ENCODE data around the gene TEX9. TPM values are rescaled to one million over a fixed set of nuclear protein-coding genes. Genes with fewer than 3 reads are reported as not detected.
"Not testable (repeated sequence)": the region's sequence is repeated elsewhere in the genome, so short reads cannot be mapped to it uniquely, and the experiment has no call there.

Gene TEX9
- total RNA-seq, 4 donors from 2014 or later, result 1.9 to 5.0 (median 2.9) TPM

DNA sequence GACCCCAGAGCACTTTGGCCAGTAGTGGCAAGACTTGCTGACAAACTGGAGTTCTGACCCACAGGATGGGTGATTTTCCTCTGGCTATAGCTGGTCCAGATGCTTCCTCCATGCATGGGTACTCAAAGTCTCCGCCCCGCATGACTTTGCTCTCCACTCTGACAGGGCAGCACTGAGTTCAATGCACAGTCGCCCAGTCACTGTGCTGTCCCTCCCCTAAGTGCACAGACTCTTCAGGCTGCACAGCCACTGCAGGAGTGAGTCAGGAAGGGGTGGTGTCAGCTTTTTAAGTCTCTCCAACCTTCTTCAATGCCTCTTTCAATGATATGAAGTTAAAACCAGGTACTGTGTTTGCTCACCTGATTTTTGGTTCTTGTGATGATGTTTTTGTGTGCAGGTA, 17.8 kb downstream of the TEX9 start:
- TF ChIP-seq, protein P1, sequence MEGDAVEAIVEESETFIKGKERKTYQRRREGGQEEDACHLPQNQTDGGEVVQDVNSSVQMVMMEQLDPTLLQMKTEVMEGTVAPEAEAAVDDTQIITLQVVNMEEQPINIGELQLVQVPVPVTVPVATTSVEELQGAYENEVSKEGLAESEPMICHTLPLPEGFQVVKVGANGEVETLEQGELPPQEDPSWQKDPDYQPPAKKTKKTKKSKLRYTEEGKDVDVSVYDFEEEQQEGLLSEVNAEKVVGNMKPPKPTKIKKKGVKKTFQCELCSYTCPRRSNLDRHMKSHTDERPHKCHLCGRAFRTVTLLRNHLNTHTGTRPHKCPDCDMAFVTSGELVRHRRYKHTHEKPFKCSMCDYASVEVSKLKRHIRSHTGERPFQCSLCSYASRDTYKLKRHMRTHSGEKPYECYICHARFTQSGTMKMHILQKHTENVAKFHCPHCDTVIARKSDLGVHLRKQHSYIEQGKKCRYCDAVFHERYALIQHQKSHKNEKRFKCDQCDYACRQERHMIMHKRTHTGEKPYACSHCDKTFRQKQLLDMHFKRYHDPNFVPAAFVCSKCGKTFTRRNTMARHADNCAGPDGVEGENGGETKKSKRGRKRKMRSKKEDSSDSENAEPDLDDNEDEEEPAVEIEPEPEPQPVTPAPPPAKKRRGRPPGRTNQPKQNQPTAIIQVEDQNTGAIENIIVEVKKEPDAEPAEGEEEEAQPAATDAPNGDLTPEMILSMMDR (IDR thresholded peaks at IDR 0.05), result no peak
- DNase-seq (ENCODE audit: low spot score), result no peak
- no peak for ATAC-seq (ENCODE audit: low FRiP score)

DNA sequence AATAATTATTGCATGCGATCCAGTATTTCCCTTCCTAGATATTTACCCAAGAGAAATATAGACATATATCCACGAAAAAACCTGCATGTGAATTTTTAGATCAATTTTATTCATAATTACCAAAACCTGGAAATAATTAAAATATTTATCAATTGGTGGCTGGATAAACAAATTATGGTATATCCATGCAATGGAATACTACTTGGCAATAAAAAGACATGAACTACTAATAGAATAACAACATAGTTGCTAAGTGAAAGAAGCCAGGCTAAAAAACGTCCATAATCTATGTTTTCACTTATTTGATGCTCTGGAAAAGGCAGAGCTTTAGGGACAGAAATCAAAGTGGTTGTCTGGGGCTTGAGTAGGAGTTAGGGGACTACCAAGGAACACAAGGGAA, 20.7 kb downstream of the TEX9 start:
- TF ChIP-seq, protein P1 (IDR thresholded peaks at IDR 0.05), result no peak
- DNase-seq (ENCODE audit: low spot score) (no peak), ATAC-seq (ENCODE audit: low FRiP score) (no peak)

DNA sequence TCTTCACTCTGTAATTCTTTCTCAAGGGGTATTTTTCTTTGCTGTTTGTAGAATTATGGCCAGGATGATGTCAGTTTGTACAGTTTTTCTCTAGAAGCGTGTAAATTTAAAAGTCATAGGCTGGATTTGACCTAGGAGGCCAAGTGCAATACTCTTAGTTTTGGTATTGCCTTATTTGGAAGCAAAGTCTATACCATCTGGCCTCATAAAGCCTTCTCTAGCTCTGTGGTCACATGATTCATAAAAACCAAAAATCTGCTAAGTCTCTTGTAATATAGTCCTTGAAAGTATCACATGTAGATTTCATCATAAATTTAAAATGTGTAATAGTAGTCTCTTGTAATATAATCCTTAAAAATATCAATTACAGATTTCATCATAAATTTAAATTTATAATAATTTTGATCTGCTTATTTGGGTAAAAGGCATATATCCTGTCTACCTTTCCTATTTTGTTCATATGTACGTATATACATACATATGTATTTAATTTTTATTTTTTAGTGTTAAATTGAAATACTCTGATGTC, 25.6 kb downstream of the TEX9 start:
- DNase-seq (ENCODE audit: low spot score) (no peak), ATAC-seq (ENCODE audit: low FRiP score) (no peak)
- TF ChIP-seq, protein P1 (IDR thresholded peaks at IDR 0.05), result no peak

DNA sequence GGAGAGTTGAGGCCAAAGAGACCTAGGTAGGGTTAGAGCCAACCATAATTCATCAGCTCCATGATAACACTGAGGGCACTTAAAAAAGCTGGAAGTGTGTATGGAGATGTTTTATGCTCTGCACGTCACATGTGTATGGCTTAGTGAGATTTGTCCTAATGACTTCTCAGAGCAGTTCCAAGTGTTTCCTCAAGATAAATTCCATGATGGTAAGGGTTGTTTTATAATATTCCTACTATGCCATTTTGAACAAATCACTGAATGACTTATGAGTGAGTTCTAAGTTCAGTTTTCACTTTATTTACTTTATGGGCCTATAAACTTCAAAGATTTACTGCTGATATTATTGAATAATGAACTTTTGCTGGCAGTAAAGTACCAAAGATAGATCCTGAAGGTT, 28.1 kb downstream of the TEX9 start:
- ATAC-seq (ENCODE audit: low FRiP score), result no peak
- DNase-seq (ENCODE audit: low spot score), result no peak

GRCh38 chr15:56394909-56395308, 29.7 kb downstream of the TEX9 start:
- ATAC-seq (ENCODE audit: low FRiP score) (no peak), DNase-seq (ENCODE audit: low spot score) (no peak)
- TF ChIP-seq, protein P1 (IDR thresholded peaks at IDR 0.05), result no peak

More for the DNA sequence above, 28.1 kb downstream of the TEX9 start:
- TF ChIP-seq, protein P1 (IDR thresholded peaks at IDR 0.05), result no peak

- not testable (repeated sequence) for DNase-seq (ENCODE audit: low spot score); ATAC-seq (ENCODE audit: low FRiP score)
These were observed 32.1 kb downstream of the TEX9 start for GRCh38 chr15:56397325-56397724.

- not testable (repeated sequence) for ATAC-seq (ENCODE audit: low FRiP score); DNase-seq (ENCODE audit: low spot score)
These were observed 34.0 kb downstream of the TEX9 start for GRCh38 chr15:56399209-56399608.

DNA sequence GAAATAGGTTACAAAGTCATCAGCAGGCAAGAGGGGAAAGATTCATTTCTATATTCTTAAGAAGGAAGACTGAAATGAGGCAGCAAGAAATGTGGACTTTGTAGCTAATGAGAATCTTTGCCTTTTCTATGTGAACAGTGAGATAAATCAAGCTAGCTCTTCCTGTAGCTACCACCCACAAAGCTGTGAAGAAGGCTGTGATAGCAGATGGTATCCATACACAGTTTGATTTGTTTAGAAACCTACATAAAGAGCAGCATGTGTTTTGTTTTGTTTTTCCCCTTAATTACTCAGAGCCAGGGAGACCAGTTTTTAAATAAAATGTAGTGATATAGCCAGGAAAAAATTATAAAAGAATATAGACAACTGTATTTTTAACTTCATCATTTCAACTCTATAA, 45.5 kb downstream of the TEX9 start:
- TF ChIP-seq, protein P1 (IDR thresholded peaks at IDR 0.05), result no peak
- DNase-seq (ENCODE audit: low spot score), result no peak
- no peak for ATAC-seq (ENCODE audit: low FRiP score)

Data from omental fat pad (tissue), 4 donors.